Measurements from ENCODE around the gene PIAS3. TPM values are rescaled to one million over a fixed set of nuclear protein-coding genes. Genes with fewer than 3 reads are reported as not detected.
A peak's percentile ranks its signal among the peaks of the same experiment; 100 is the strongest.

The PIAS3 gene
- total RNA-seq, 3 donors from 2014 or later (not counting 1 experiment from before 2014, with no cell fraction given), result 40.1 to 53.3 (median 51.0) TPM

GRCh38 chr1:145804235-145805045 is 54.4 kb downstream of the PIAS3 start:
- DNase-seq (no peak), ATAC-seq (peak in 1 of 3 donors; percentile 30)
- Mint-ChIP-seq H3K27me3 (ENCODE audit: low read depth in 2 of 2) (no peaks in the 10 kb centered on the region), H3K4me3 (no peak overlapping the region), H3K9me3 (no peaks in the 10 kb centered on the region), H3K36me3 (no peaks in the 10 kb centered on the region), H3K27ac (peak overlapping the region in 1 of 2 donors; percentile 35), H3K4me1 (peaks cover 62 to 73% of the 10 kb centered on the region in 2 donors)
- WGBS (ENCODE audit: insufficient coverage), result 45% methylated on average over 1 of the region's 3 CpGs
- TF ChIP-seq, protein P1, sequence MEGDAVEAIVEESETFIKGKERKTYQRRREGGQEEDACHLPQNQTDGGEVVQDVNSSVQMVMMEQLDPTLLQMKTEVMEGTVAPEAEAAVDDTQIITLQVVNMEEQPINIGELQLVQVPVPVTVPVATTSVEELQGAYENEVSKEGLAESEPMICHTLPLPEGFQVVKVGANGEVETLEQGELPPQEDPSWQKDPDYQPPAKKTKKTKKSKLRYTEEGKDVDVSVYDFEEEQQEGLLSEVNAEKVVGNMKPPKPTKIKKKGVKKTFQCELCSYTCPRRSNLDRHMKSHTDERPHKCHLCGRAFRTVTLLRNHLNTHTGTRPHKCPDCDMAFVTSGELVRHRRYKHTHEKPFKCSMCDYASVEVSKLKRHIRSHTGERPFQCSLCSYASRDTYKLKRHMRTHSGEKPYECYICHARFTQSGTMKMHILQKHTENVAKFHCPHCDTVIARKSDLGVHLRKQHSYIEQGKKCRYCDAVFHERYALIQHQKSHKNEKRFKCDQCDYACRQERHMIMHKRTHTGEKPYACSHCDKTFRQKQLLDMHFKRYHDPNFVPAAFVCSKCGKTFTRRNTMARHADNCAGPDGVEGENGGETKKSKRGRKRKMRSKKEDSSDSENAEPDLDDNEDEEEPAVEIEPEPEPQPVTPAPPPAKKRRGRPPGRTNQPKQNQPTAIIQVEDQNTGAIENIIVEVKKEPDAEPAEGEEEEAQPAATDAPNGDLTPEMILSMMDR (IDR thresholded peaks at IDR 0.05), result no peak
- Histone ChIP-seq H3K4me1 (ENCODE audit: control insufficient read depth, insufficient read depth, low read length) (no peaks in the 10 kb centered on the region), H3K27ac (ENCODE audit: low read length) (no peak overlapping the region), H3K36me3 (ENCODE audit: control insufficient read depth, insufficient read depth, low read length) (no peaks in the 10 kb centered on the region), H3K9me3 (ENCODE audit: control insufficient read depth, insufficient read depth, low read length) (no peaks in the 10 kb centered on the region), H3K4me3 (ENCODE audit: low read length) (no peak overlapping the region), H3K27me3 (ENCODE audit: control insufficient read depth, insufficient read depth, low read length) (no peaks in the 10 kb centered on the region)
- intact Hi-C loops (cut with micrococcal nuclease), result no loop called here

DNA sequence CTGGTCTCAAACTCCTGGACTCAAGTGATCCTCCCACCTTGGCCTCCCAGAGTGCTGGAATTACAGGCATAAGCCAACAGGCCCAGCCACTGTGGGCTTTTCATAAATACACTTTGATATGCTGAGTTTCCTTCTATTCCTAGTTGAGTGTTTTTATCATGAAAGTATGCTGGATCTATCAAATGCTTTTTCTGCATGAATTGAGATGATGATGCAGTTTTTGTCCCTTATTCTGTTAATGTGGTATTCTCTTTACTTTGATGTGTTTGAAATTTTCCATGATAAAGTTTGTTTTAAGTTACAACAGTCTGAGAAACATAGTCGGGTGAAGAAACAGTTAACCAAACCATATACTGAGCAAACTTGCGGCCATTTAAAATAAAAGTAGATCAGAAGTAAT is 59.1 kb downstream of the PIAS3 start:
- DNase-seq (no peak), ATAC-seq (no peak)
- H3K4me1 ChIP-seq (ENCODE audit: control insufficient read depth, insufficient read depth, low read length), result peaks cover 5% of the 10 kb centered on the region
- H3K4me3 Mint-ChIP-seq, result no peak overlapping the region
- H3K27ac Mint-ChIP-seq, result peak overlapping the region in 1 of 2 donors; percentile 25
- H3K9me3 Mint-ChIP-seq, result peaks cover 5 to 10% of the 10 kb centered on the region in 2 donors
- peaks cover 12% of the 10 kb centered on the region for H3K36me3 Mint-ChIP-seq
- H3K27ac ChIP-seq (ENCODE audit: low read length), result no peak overlapping the region
- no CpG with 5 or more reads among the region's 2 CpGs for WGBS (ENCODE audit: insufficient coverage)
- peaks cover 13% of the 10 kb centered on the region for H3K9me3 ChIP-seq (ENCODE audit: control insufficient read depth, insufficient read depth, low read length)
- H3K4me1 Mint-ChIP-seq, result peaks cover 46 to 62% of the 10 kb centered on the region in 2 donors
- intact Hi-C loops (cut with micrococcal nuclease), result no loop called here
- no peaks in the 10 kb centered on the region for H3K27me3 Mint-ChIP-seq (ENCODE audit: low read depth in 2 of 2)
- no peaks in the 10 kb centered on the region for H3K27me3 ChIP-seq (ENCODE audit: control insufficient read depth, insufficient read depth, low read length)
- H3K4me3 ChIP-seq (ENCODE audit: low read length), result no peak overlapping the region
- TF ChIP-seq, protein P1 (IDR thresholded peaks at IDR 0.05), result no peak
- no peaks in the 10 kb centered on the region for H3K36me3 ChIP-seq (ENCODE audit: control insufficient read depth, insufficient read depth, low read length)

Other genes starting within 250 kb of the PIAS3 start
- 1 to 10 TPM in 2 of 3 donors, under 1 TPM in 1; 0.96 to 2.9 (median 1.4) TPM for gene PDZK1, start 151.7 kb downstream of the PIAS3 start, total RNA-seq
- gene CD160, start 139.6 kb downstream of the PIAS3 start, total RNA-seq, result 100 to 1,000 TPM in 1 of 3 donors, 10 to 100 TPM in 2; 77.7 to 150 (median 83.4) TPM
- 10 to 100 TPM; 26.7 to 31.8 (median 30.8) TPM for gene RNF115, start 35.0 kb downstream of the PIAS3 start, total RNA-seq
- 10 to 100 TPM; 26.4 to 37.2 (median 27.5) TPM for gene POLR3C, start 34.9 kb downstream of the PIAS3 start, total RNA-seq
- gene NUDT17, start 13.5 kb downstream of the PIAS3 start, total RNA-seq, result 1 to 10 TPM; 3.3 to 4.9 (median 3.4) TPM
- gene ANKRD35, start 26.8 kb upstream of the PIAS3 start, total RNA-seq, result under 1 TPM; 0.14 to 0.23 (median 0.23) TPM
- gene ITGA10, start 51.0 kb upstream of the PIAS3 start, total RNA-seq, result 1 to 10 TPM in 2 of 3 donors, under 1 TPM in 1; 0.61 to 1.7 (median 1.1) TPM
- 10 to 100 TPM; 20.6 to 26.0 (median 24.9) TPM for gene PEX11B, start 59.6 kb upstream of the PIAS3 start, total RNA-seq
- 100 to 1,000 TPM; 172 to 204 (median 200) TPM for gene RBM8A, start 68.4 kb upstream of the PIAS3 start, total RNA-seq
- gene LIX1L, start 98.9 kb upstream of the PIAS3 start, total RNA-seq, result 10 to 100 TPM; 33.4 to 41.3 (median 38.2) TPM
- gene ANKRD34A, start 105.5 kb upstream of the PIAS3 start, total RNA-seq, result 1 to 10 TPM; 1.4 to 1.9 (median 1.4) TPM
- 10 to 100 TPM; 34.9 to 37.5 (median 37.4) TPM for gene POLR3GL, start 105.6 kb upstream of the PIAS3 start, total RNA-seq
- 1,000 to 10,000 TPM in 2 of 3 donors, 100 to 1,000 TPM in 1; 984 to 1,724 (median 1,422) TPM for gene TXNIP, start 137.5 kb upstream of the PIAS3 start, total RNA-seq
- not detected for gene HJV, start 162.7 kb upstream of the PIAS3 start, total RNA-seq